Right ventricle myocardium superior (tissue), 1 donor: ENCODE data around the gene GALNTL6. TPM values are rescaled to one million over a fixed set of nuclear protein-coding genes. Genes with fewer than 3 reads are reported as not detected.

Experiments
- ATAC-seq: fragments of 200-7000 bp; cut with Tn5 transposase; one replicate; pipeline ENCODE4 v1.9.1; 2020; ENCODE audit warnings: mild to moderate bottlenecking; ENCODE audit not compliant: poor library complexity
- DNase-seq: peaks from one replicate; pipeline ENCODE4 v3.0.0-alpha.2; 2020
- intact Hi-C: fragments of 100-400 bp; cut with DNase I; formaldehyde crosslinking; loops from one replicate; pipeline ENCODE4 v1.11.2; 2022
- long read RNA-seq: library from polyadenylated mRNA; unstranded; transcript quantifications from one replicate; pipeline ENCODE4 v2.0.0, GENCODE V29; 2021
- total RNA-seq: library from RNA; stranded (reverse); fragmentation: NEBNext Ultra II Directional; extraction: Animal tissue kit (Norgen Biotek cat#: 25700); gene quantifications from one replicate; pipeline ENCODE4 v1.2.1, GENCODE V29; 2021
- donor health status: DM: no; HTN: yes; CAD: no; lungs with severe emphysema.

Gene GALNTL6
- not detected for total RNA-seq
- long read RNA-seq = 0 reads

DNA sequence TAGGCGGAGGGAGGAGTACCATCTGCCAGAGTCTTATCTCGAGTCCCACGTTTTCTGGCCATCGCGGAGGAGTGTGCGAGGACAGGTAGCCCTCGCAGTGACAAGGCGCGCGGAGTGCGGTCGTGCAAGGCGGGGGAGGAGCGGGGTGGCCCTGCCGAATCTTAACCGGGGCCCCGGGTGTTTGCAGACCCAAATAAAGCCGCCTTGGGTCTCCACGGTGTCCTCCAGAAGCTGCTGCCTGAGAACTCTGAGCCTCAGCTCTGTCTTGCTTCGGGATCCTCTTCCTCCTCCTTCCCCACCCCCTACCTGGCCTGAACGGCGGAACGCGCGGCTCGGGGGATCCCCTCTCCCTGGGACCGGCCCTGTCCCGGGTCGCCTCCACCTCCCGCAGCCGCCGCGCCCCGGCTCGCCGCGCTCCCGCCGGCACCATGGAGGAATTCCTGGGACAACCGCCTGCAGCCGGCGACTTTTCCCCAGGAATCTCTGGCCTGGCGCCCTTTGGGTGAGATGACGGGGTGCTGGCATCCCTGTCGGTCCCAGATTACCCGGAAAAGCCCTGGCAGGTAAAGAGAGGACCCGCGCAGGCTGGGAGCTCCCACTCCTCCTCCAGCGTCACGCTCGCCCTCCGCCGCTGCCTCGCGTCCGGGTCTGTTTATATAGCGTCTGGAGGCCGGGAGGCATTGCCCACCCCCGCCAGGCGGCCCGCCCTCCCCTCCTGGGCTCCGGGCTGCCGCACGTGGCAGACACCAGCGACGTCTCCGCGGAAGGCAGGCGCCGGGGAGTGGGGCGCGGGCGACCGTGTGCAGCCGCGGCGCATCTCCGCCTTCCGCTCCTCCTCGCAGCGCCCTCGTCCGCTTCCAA is at the start of gene GALNTL6:
Gene GALNTL6, plus strand, starts transcription at position 740 of the 861 bp plus-strand sequence.
- ATAC-seq (no peak), DNase-seq (peak; percentile 14)
- intact Hi-C loops = no loop called here

DNA sequence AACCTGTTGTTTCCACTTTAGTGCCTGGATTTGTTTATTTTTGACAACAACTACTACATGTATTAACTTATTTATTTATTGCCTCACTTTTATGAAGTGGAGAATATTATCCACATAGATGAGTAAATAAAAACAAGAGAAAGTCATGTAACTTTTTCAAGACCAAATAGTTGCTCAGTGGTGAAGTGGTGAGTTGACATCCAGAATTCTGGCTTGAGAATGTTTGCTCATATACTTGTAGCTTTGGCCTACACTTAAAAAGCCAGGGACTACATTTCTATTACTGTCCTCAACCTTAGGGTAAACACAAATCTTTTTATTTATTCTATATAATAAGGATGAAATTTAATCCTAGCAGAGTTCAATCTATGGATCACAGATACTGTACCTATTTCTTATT is 47.7 kb upstream of the GALNTL6 start:
- intact Hi-C loops = no loop called here
- no peak for DNase-seq
- no peak for ATAC-seq

DNA sequence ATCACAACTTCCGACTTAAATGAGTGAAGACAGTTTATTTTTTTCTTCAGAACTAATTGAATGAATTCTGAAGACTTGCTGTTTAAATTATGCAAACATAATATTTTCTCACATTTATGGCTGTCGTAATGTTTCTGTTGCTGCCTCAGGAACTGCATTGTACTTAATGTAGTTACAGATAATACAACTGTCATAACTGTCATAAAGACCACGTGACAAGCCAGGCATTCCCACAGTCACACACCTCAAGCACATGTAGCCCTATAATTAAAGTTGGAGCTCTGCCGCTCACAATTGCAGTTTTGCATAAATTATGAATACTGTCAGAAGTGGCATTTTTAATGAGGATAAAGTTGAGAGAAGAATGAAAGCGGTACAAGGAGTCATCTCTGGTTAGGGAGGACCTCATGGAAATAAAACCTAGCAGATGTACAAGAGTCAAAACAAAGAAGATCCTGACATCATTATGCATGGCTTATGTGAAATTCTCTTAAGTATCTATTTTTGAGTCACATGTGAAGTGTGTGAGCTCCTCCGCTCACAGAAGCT is 38.5 kb upstream of the GALNTL6 start:
- ATAC-seq (no peak), DNase-seq (no peak)
- intact Hi-C loops = no loop called here

- DNase-seq = no peak
Measured at GRCh38 chr4:171779301-171779700, 33.9 kb upstream of the GALNTL6 start.

DNA sequence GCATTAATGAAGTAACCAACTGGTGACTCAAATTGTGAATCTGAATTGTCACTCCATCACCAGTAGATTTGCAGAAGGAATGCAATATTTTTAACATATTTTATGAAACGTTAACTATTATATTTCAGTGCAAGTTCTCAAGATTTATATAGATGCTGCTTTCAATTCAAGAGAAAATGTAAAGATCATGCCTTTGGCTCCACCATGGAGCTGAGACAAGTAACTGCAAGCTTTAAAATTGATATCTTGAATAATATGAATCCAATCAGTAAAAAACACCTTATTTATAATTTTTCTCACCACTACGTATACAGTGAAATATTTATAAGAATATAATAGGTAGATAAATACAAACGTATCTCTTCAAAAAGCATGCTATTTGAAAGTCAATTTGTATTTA is 27.8 kb upstream of the GALNTL6 start:
- no peak for DNase-seq
- ATAC-seq = no peak
- intact Hi-C loops = no loop called here

More at GRCh38 chr4:171779301-171779700, 33.9 kb upstream of the GALNTL6 start:
- no peak for ATAC-seq
- intact Hi-C loops = no loop called here

DNA sequence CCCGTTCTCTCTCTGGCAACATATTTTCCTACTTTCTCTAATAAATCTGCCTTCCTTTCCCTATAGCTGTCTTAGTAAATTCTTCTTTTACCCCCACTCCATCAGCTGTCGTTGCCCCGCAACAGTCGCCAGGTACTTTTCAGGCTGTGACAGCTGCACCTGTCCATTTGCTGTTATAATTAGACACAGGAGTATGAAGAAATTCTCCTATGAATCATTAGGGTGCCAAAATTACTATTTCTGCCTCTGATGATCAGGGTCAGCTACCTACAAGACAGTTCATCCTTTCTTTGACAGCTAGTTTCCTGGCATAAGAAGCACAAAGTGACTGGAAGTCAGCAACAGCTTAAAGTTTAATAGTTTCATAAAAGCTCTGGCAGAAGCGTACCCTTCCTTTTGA is 19.5 kb upstream of the GALNTL6 start:
- ATAC-seq (no peak), DNase-seq (no peak)
- intact Hi-C loops = no loop called here

- ATAC-seq = no peak
- no peak for DNase-seq
- intact Hi-C loops = no loop called here
Measured at GRCh38 chr4:171794528-171794927, 18.7 kb upstream of the GALNTL6 start.

DNA sequence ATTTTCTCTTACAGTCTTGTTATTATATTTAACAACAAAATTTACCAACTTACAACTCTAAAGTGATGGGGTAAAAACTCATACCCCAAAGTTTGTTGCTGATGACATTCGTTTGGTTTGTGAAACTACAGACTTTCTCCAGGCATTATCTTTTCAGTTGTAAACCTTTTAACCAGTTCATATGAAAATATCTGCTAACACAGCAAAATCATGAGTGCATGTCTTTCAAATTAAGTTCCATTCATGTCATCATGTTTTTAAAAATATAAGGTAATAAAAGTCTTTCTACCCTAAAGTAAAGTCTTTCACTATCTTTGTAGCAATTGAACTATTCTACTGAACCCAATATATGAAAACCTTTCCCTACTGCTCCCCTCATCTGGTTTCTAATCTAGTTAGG is 3.4 kb upstream of the GALNTL6 start:
- ATAC-seq (no peak), DNase-seq (no peak)
- intact Hi-C loops = no loop called here

DNA sequence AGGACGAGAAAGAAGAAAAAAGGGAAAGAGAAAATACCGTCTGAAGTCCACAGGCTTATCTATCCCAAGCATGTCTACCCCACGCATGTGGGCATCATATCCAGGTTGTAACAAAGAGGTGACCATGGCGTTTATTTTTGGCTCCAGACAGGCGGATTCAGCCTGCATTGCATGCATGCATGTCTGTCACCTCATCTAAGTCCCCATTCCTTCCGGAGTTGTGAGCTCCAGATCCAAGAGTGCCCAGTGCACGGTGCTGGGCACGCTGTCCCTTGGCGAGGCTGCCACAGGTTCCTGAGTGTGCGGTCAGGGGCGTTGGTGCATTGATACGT is 905 bp upstream of the GALNTL6 start:
- DNase-seq (no peak), ATAC-seq (no peak)
- intact Hi-C loops = no loop called here

DNA sequence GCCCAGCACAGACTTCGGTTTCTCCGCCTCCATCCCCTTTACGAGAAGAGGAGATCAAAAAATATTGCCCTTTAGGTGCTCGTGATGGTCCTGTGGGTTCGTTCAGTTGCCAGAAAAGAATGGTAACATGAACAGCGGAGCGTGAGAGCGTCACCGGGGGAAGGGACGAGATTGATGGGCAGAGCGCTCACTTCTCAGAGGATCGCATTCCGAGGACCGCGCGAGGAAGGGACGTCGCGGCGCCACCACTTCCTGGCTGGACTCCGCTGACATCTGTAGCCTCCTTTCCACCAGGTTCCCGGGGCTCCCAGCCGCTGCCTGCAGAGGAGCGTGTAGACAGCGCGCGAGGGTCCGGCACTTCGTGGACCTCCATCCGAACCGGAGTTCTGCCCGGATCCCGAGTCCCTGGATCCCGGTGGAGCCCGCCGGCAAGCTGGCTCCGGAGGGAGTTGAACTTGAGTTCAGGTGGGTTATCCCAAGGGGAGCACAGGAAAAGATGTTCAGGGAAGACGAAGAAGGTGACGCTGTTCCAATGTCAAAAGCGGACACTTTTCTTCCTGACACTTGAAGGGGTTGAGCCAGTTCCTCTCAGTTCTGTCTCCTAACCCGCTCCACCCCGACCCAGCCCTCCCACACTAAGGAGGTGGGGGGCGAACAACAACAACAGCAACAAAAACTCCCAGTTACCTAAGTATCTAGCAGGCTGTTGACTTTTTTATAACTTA is 484 bp downstream of the GALNTL6 start:
- no peak for DNase-seq
- no peak for ATAC-seq
- intact Hi-C loops = no loop called here

GRCh38 chr4:171814545-171814944 is 1.3 kb downstream of the GALNTL6 start:
- ATAC-seq (no peak), DNase-seq (peak; percentile 40)
- intact Hi-C loops = no loop called here

DNA sequence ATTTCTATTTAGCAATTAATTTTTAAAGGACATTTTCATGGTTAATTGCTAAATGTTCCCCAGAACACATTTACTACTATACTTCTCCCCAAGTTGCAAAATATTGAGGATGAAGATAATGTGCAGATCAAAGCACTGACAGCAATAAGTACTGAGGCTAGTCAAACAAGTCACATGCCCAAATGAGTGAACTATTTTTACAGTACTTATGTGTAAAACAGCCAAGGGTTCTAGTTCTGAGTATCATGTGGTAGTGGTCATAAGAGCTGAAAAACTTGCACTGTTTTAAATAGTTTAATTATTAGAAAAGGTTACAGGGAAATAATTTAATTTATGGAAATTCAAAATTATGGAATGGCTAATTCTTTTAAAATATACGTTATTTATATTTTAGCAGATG is 3.8 kb downstream of the GALNTL6 start:
- intact Hi-C loops = no loop called here
- ATAC-seq (no peak), DNase-seq (no peak)

DNA sequence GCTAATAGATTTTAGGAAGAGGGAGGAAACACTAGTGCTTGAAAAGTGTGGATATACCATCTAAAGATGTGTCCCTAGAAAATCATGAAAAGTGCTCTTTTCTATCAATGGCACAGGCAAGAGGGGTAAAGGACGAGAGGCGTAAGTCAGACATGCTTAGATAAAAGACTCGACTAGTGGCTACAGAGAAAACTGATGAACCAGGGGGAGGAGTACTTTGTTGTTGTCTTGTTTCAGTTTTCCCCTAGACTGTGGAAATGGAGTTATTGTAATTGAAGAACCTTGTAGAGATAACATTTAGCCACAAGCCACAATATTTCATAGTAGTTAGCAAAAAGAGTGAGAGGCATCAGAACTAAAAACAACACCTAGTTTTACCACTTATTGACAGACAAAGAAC is 21.4 kb downstream of the GALNTL6 start:
- no peak for ATAC-seq

GRCh38 chr4:171843456-171843855 is 30.3 kb downstream of the GALNTL6 start:
- intact Hi-C loops = no loop called here
- no peak for DNase-seq
- ATAC-seq = no peak

More for the DNA sequence above, 21.4 kb downstream of the GALNTL6 start:
- intact Hi-C loops = no loop called here
- no peak for DNase-seq

GRCh38 chr4:171846232-171846631 is 33.0 kb downstream of the GALNTL6 start:
- no peak for DNase-seq
- no peak for ATAC-seq
- intact Hi-C loops = no loop called here

DNA sequence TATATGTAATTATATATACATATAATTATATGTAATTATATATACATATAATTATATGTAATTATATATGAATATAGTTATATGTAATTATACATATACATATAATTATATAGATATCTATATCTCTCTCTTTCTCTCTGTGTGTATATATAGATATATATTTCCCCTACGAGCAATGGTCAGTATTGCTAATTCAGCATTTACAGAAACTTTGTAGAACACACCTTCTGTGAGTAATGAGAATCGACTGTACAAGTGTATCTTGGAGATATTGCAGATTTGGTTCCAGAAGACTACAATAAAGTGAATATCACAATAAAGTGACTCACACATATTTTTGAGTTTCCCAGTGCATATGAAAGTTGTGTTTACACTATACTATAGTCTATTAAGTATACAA is 33.7 kb downstream of the GALNTL6 start:
- no peak for ATAC-seq
- intact Hi-C loops = no loop called here
- no peak for DNase-seq

- DNase-seq (no peak), ATAC-seq (no peak)
- intact Hi-C loops = no loop called here
Measured at GRCh38 chr4:171847751-171848150, 34.5 kb downstream of the GALNTL6 start.

DNA sequence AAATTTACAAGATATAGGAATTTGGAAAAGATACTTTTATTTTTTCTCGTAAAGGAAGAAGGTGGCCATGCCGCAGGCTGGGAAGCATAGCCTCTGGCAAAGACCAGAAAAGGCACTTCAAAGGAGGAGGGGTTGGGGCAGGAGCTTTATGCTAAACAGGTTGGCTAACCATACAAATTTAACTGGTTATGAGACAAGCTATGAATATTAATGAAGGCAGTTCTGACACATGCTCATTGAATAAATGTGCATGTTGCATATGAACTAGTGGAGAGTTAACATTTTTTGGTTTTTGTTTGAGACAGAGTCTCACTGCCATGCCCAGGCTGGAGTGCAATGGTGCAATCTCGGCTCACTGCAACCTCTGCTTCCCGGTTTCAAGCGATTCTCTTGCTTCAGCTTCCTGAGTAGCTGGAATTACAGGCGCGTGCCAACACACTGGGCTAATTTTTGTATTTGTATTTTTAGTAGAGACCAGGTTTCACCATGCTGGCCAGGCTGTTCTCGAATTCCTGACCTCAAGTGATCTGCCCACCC is 36.5 kb downstream of the GALNTL6 start:
- ATAC-seq = no peak
- DNase-seq = no peak
- intact Hi-C loops = no loop called here

DNA sequence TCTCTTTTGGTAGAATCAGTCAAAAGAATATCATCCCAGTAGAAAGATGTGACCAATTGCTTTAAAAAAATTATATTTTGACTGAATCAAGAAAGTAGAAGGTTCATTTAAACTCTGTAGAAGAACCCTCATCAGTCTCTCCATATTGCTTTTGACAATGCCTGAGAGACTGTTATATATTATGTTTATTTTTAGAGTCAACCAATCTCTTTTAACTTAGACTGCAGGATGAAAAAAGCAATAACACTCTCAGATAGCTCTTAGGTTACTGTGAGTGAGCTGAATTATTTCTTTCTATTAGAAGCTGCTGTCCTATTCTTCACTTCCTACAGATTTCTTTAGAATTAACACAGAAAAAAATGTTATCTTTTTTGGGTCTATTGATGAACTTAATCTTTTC is 38.1 kb downstream of the GALNTL6 start:
- DNase-seq (no peak), ATAC-seq (peak; percentile 55)
- intact Hi-C loops = no loop called here
